ENCODE measurements around the gene PLPP1. TPM values are rescaled to one million over a fixed set of nuclear protein-coding genes. Genes with fewer than 3 reads are reported as not detected.

The PLPP1 gene
- total and polyA plus RNA-seq, 2 donors (not counting 1 experiment from before 2014, with no cell fraction given): 5.5 to 8.8 TPM

DNA sequence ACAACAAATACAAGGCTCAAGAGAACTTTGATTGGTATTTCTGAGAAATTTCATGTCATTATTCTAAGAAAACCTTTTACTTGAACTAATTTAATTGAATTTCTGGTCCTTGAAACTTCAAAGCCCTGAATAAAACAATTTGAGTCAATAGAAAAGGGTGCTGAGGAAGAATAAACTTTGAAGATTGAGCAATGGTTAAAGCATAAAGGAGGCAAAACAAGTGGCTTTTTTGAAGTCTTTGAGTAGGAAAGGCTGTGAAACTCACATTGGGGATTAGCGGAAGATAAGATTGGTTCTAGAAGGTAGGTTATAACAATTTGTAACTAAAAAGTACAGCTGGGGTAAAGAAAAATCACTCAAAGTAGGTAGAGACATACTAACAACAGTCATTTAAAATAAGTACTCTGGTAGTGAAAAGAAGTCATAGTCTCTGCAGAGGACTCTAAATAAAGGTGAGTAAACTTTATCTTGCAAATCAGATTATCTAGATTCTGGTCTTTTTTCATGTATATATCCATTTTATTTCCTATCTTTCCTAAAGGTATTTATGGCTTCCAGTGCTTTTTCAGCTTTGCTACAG lies 6.4 kb upstream of the PLPP1 start:
- Histone ChIP-seq H3K36me3 (replicated peaks in 1 of 2; ENCODE audit: control extremely low read depth in 1 of 2, control insufficient read depth in 1 of 2, extremely low read depth in 1 of 2, insufficient read depth in 2 of 2, low read length in 1 of 2) (no peaks in the 10 kb centered on the region), H3K27me3 (replicated peaks in 1 of 4; ENCODE audit: control extremely low read depth in 1 of 4, control insufficient read depth in 3 of 4, insufficient read depth in 4 of 4, low read length in 3 of 4) (peaks cover 0 to 3% (median 0%) of the 10 kb centered on the region in 4 experiments), H3K4me2 (replicated peaks; ENCODE audit: low read depth, low read length, poor library complexity, severe bottlenecking) (no peak overlapping the region), H2AFZ (ENCODE audit: insufficient read depth, low read depth, low read length, poor library complexity, severe bottlenecking) (peak overlapping the region; percentile 38), H3K27ac (ENCODE audit: low read length in 2 of 2) (no peak overlapping the region), H3K79me2 (ENCODE audit: control insufficient read depth, insufficient read depth, low read length) (no peaks in the 10 kb centered on the region), H3K4me1 (ENCODE audit: control insufficient read depth in 2 of 2, insufficient read depth in 2 of 2, low read length in 2 of 2) (peaks cover 10 to 11% of the 10 kb centered on the region in 2 donors), H4K20me1 (ENCODE audit: control insufficient read depth, insufficient read depth, low read length, poor library complexity, severe bottlenecking) (no peaks in the 10 kb centered on the region), H3K9me3 (ENCODE audit: control extremely low read depth in 1 of 3, control insufficient read depth in 2 of 3, insufficient read depth in 1 of 3, low read length in 2 of 3) (no peaks in the 10 kb centered on the region), H3K9ac (ENCODE audit: low read length) (peak overlapping the region; percentile 12), H3K4me3 (ENCODE audit: control extremely low read depth in 1 of 5, extremely low read depth in 1 of 5, insufficient read depth in 1 of 5, low read depth in 2 of 5, low read length in 4 of 5) (no peak overlapping the region)
- ChIA-PET POLR2A (no interaction called here), CTCF (no interaction called here)
- intact Hi-C loops (cut with micrococcal nuclease): loop anchor here (5.0 kb wide), 1 partner anchor 451 kb away; the partner anchor contains the start of gene IL6ST
- TF ChIP-seq, protein P1, sequence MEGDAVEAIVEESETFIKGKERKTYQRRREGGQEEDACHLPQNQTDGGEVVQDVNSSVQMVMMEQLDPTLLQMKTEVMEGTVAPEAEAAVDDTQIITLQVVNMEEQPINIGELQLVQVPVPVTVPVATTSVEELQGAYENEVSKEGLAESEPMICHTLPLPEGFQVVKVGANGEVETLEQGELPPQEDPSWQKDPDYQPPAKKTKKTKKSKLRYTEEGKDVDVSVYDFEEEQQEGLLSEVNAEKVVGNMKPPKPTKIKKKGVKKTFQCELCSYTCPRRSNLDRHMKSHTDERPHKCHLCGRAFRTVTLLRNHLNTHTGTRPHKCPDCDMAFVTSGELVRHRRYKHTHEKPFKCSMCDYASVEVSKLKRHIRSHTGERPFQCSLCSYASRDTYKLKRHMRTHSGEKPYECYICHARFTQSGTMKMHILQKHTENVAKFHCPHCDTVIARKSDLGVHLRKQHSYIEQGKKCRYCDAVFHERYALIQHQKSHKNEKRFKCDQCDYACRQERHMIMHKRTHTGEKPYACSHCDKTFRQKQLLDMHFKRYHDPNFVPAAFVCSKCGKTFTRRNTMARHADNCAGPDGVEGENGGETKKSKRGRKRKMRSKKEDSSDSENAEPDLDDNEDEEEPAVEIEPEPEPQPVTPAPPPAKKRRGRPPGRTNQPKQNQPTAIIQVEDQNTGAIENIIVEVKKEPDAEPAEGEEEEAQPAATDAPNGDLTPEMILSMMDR (IDR thresholded peaks at IDR 0.05): no peak
- TF ChIP-seq EZH2 (IDR thresholded peaks at IDR 0.05; ENCODE audit: borderline replicate concordance, insufficient read depth, low read depth, low read length, poor library complexity, severe bottlenecking): no peak
- H3K27ac Mint-ChIP-seq: no peak overlapping the region
- H3K9me3 Mint-ChIP-seq (ENCODE audit: insufficient read depth): no peaks in the 10 kb centered on the region
- no peak for ATAC-seq (ENCODE audit: low read depth)
- no CpG with 5 or more reads among the region's 1 CpG for WGBS (ENCODE audit: insufficient coverage)
- H3K27me3 Mint-ChIP-seq: peaks cover 3% of the 10 kb centered on the region
- H3K4me3 Mint-ChIP-seq: no peak overlapping the region
- no peak for DNase-seq
- peaks cover 16% of the 10 kb centered on the region for H3K4me1 Mint-ChIP-seq

DNA sequence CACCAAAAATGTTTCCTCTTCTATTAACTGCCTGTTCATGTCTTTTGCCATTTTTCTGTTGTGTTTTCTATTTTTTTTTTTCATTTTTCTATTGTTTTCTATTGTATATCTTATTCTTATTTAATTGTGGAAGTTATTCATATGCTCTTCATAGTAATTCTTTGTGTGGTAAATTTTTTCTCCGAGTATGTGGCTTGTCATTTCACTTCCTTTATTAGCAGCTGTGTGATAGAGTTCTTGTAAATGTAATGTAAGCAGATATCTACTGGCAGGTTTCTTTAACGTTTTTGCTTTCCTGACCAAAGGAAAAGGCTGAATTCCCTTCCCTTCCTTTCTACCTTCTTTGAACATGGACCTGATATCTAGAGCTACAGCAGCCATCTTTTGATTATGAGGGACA lies 5.8 kb upstream of the PLPP1 start:
- ATAC-seq (ENCODE audit: low read depth) (no peak), DNase-seq (no peak)
- H3K4me1 Mint-ChIP-seq: peaks cover 17% of the 10 kb centered on the region
- peaks cover 1% of the 10 kb centered on the region for H3K27me3 Mint-ChIP-seq
- no CpG with 5 or more reads among the region's 2 CpGs for WGBS (ENCODE audit: insufficient coverage)
- no peaks in the 10 kb centered on the region for H3K9me3 ChIP-seq (ENCODE audit: control extremely low read depth in 1 of 3, control insufficient read depth in 2 of 3, insufficient read depth in 1 of 3, low read length in 2 of 3)
- peak overlapping the region; percentile 38 for H2AFZ ChIP-seq (ENCODE audit: insufficient read depth, low read depth, low read length, poor library complexity, severe bottlenecking)
- H3K27ac Mint-ChIP-seq: peak overlapping the region; percentile 39
- no peak overlapping the region for H3K4me3 Mint-ChIP-seq
- H3K4me2 ChIP-seq (replicated peaks; ENCODE audit: low read depth, low read length, poor library complexity, severe bottlenecking): peak overlapping the region; percentile 7
- no peaks in the 10 kb centered on the region for H3K36me3 ChIP-seq (replicated peaks in 1 of 2; ENCODE audit: control extremely low read depth in 1 of 2, control insufficient read depth in 1 of 2, extremely low read depth in 1 of 2, insufficient read depth in 2 of 2, low read length in 1 of 2)
- H3K9ac ChIP-seq (ENCODE audit: low read length): peak overlapping the region; percentile 12
- no peaks in the 10 kb centered on the region for H3K9me3 Mint-ChIP-seq (ENCODE audit: insufficient read depth)
- intact Hi-C loops (cut with micrococcal nuclease): loop anchor here (5.0 kb wide), 1 partner anchor 452 kb away; the partner anchor contains the start of gene IL6ST
- ChIA-PET CTCF (no interaction called here), POLR2A (no interaction called here)
- no peak overlapping the region for H3K27ac ChIP-seq (ENCODE audit: low read length in 2 of 2)
- H3K4me3 ChIP-seq (ENCODE audit: control extremely low read depth in 1 of 5, extremely low read depth in 1 of 5, insufficient read depth in 1 of 5, low read depth in 2 of 5, low read length in 4 of 5): no peak overlapping the region
- TF ChIP-seq EZH2 (IDR thresholded peaks at IDR 0.05; ENCODE audit: borderline replicate concordance, insufficient read depth, low read depth, low read length, poor library complexity, severe bottlenecking): no peak
- TF ChIP-seq, protein P1 (IDR thresholded peaks at IDR 0.05): no peak
- peaks cover 0 to under 1% (median 0%) of the 10 kb centered on the region in 4 experiments for H3K27me3 ChIP-seq (replicated peaks in 1 of 4; ENCODE audit: control extremely low read depth in 1 of 4, control insufficient read depth in 3 of 4, insufficient read depth in 4 of 4, low read length in 3 of 4)
- no peaks in the 10 kb centered on the region for H3K79me2 ChIP-seq (ENCODE audit: control insufficient read depth, insufficient read depth, low read length)
- peaks cover 12 to 13% of the 10 kb centered on the region in 2 donors for H3K4me1 ChIP-seq (ENCODE audit: control insufficient read depth in 2 of 2, insufficient read depth in 2 of 2, low read length in 2 of 2)
- no peaks in the 10 kb centered on the region for H4K20me1 ChIP-seq (ENCODE audit: control insufficient read depth, insufficient read depth, low read length, poor library complexity, severe bottlenecking)
